Cardiac fibroblast (primary cell): ENCODE measurements around the gene GLRX.

Source experiments
- DNase-seq, 2 donors: peaks; one replicate each; pipeline versions ENCODE4 v3.0.0 to v3.0.0-alpha.2; 2010; ENCODE audit warnings: low read depth in 2 of 2
- H3K4me3 ChIP-seq, 2 donors: replicated peaks in 1 of 2; 1 replicate in 1 of 2; 2 replicates in 1 of 2; pipeline ENCODE4 v1.5.1; 2011; ENCODE audit warnings: low read depth in 2 of 2, low read length in 2 of 2, mild to moderate bottlenecking in 2 of 2, moderate library complexity in 1 of 2
- CTCF ChIP-seq: IDR thresholded peaks from one replicate; pipeline ENCODE4 v1.5.1; 2011; ENCODE audit warnings: low read depth, mild to moderate bottlenecking, low read length, inconsistent platforms

Gene GLRX

GRCh38 chr5:95800553-95800952 is 22.0 kb downstream of the GLRX start:
- no peak overlapping the region for H3K4me3 ChIP-seq
- DNase-seq: no peak
- TF ChIP-seq CTCF: no peak

GRCh38 chr5:95799191-95799835 is 23.2 kb downstream of the GLRX start:
- no peak overlapping the region for H3K4me3 ChIP-seq
- no peak for DNase-seq
- no peak for TF ChIP-seq CTCF

- no peak for DNase-seq
- no peak for TF ChIP-seq CTCF
- no peak overlapping the region for H3K4me3 ChIP-seq
These were observed 24.0 kb downstream of the GLRX start for GRCh38 chr5:95798545-95798944.

- no peak for DNase-seq
- H3K4me3 ChIP-seq: no peak overlapping the region
- no peak for TF ChIP-seq CTCF
These were observed 24.5 kb downstream of the GLRX start for GRCh38 chr5:95798048-95798447.

GRCh38 chr5:95797301-95797700 is 25.2 kb downstream of the GLRX start:
- no peak for DNase-seq
- H3K4me3 ChIP-seq: no peak overlapping the region
- no peak for TF ChIP-seq CTCF

- no peak overlapping the region for H3K4me3 ChIP-seq
- TF ChIP-seq CTCF: no peak
- peak; percentile 69 to 79 for DNase-seq
These were observed 28.4 kb downstream of the GLRX start for GRCh38 chr5:95794070-95794516.

GRCh38 chr5:95791751-95792150 is 30.8 kb downstream of the GLRX start:
- TF ChIP-seq CTCF: no peak
- DNase-seq: no peak

More at GRCh38 chr5:95791751-95792150, 30.8 kb downstream of the GLRX start:
- H3K4me3 ChIP-seq: no peak overlapping the region
